ENCODE results near the gene ESR1. TPM values are rescaled to one million over a fixed set of nuclear protein-coding genes. Genes with fewer than 3 reads are reported as not detected.

The ESR1 gene
- total RNA-seq, 1 donor from 2014 or later: not detected

- no peaks in the 10 kb centered on the region for H3K4me1 Mint-ChIP-seq
- H3K4me3 Mint-ChIP-seq: no peak overlapping the region
- no peak for TF ChIP-seq CTCF (IDR thresholded peaks at IDR 0.05)
- TF ChIP-seq EZH2phosphoT487 (IDR thresholded peaks at IDR 0.05): no peak
- TF ChIP-seq EZH2 (IDR thresholded peaks at IDR 0.05): no peak
- H3K36me3 ChIP-seq: no peaks in the 10 kb centered on the region
- H3K9me3 Mint-ChIP-seq: no peaks in the 10 kb centered on the region
- H3K4me3 ChIP-seq: no peak overlapping the region
- no peaks in the 10 kb centered on the region for H3K79me2 ChIP-seq (ENCODE audit: low read depth)
- H3K9ac ChIP-seq: no peak overlapping the region
- H3K27me3 ChIP-seq: no peaks in the 10 kb centered on the region
- DNase-seq (ENCODE audit: low spot score): no peak
- no peak overlapping the region for H3K27ac Mint-ChIP-seq
- no peaks in the 10 kb centered on the region for H3F3A ChIP-seq (ENCODE audit: low read depth)
- no peaks in the 10 kb centered on the region for H3K36me3 Mint-ChIP-seq
- peaks cover 4% of the 10 kb centered on the region for H3K27me3 Mint-ChIP-seq (ENCODE audit: insufficient read depth, low read depth)
- no peak overlapping the region for H2AFZ ChIP-seq (replicated peaks)
- H3K4me2 ChIP-seq: no peak overlapping the region
- H3K27ac ChIP-seq: no peak overlapping the region
- H3K9me3 ChIP-seq (ENCODE audit: low read depth): no peaks in the 10 kb centered on the region
- H4K20me1 ChIP-seq (ENCODE audit: low read depth): no peaks in the 10 kb centered on the region
- H3K4me1 ChIP-seq: no peaks in the 10 kb centered on the region
Observed at GRCh38 chr6:151870375-151870774, 62.9 kb downstream of the ESR1 start.

DNA sequence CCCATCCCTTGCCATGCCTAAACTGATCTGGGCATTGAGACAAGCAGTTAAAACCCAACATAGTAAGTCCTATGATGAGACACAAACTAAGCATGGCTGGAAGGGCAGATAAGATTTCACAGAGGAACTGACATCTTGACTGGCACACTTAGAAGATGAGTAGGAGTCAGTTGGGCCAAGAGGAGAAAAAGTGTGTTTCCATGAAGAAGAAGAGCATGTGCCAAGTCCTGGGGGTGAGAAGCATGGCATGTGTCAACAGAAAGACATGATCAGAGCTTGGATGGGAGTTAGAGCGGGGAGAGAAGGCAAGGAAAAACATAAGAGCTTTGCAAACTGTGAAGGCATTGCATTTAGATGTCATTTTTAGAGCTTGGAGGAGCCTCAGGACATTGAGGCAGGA, 68.0 kb downstream of the ESR1 start:
- DNase-seq (ENCODE audit: low spot score): no peak
- no peaks in the 10 kb centered on the region for H3K27me3 ChIP-seq
- H3K36me3 ChIP-seq: no peaks in the 10 kb centered on the region
- no peaks in the 10 kb centered on the region for H4K20me1 ChIP-seq (ENCODE audit: low read depth)
- H3K9me3 Mint-ChIP-seq: no peaks in the 10 kb centered on the region
- H3F3A ChIP-seq (ENCODE audit: low read depth): no peaks in the 10 kb centered on the region
- TF ChIP-seq EZH2phosphoT487 (IDR thresholded peaks at IDR 0.05): no peak
- no peak for TF ChIP-seq CTCF (IDR thresholded peaks at IDR 0.05)
- no peak for TF ChIP-seq EZH2 (IDR thresholded peaks at IDR 0.05)
- no peak overlapping the region for H3K9ac ChIP-seq
- no peaks in the 10 kb centered on the region for H3K9me3 ChIP-seq (ENCODE audit: low read depth)
- no peak overlapping the region for H3K4me2 ChIP-seq
- H2AFZ ChIP-seq (replicated peaks): no peak overlapping the region
- no peaks in the 10 kb centered on the region for H3K4me1 Mint-ChIP-seq
- H3K27me3 Mint-ChIP-seq (ENCODE audit: insufficient read depth, low read depth): peaks cover 2% of the 10 kb centered on the region
- no peak overlapping the region for H3K27ac ChIP-seq
- no peaks in the 10 kb centered on the region for H3K79me2 ChIP-seq (ENCODE audit: low read depth)
- H3K4me3 ChIP-seq: no peak overlapping the region
- H3K36me3 Mint-ChIP-seq: no peaks in the 10 kb centered on the region
- H3K27ac Mint-ChIP-seq: no peak overlapping the region
- H3K4me3 Mint-ChIP-seq: no peak overlapping the region
- no peaks in the 10 kb centered on the region for H3K4me1 ChIP-seq

- no peak overlapping the region for H3K9ac ChIP-seq
- H3K4me3 ChIP-seq: no peak overlapping the region
- no peaks in the 10 kb centered on the region for H3K79me2 ChIP-seq (ENCODE audit: low read depth)
- H3K9me3 ChIP-seq (ENCODE audit: low read depth): no peaks in the 10 kb centered on the region
- no peaks in the 10 kb centered on the region for H4K20me1 ChIP-seq (ENCODE audit: low read depth)
- no peak for DNase-seq (ENCODE audit: low spot score)
- no peak overlapping the region for H3K4me3 Mint-ChIP-seq
- no peaks in the 10 kb centered on the region for H3K4me1 ChIP-seq
- H3K27ac ChIP-seq: no peak overlapping the region
- no peak overlapping the region for H2AFZ ChIP-seq (replicated peaks)
- H3K4me2 ChIP-seq: no peak overlapping the region
- no peaks in the 10 kb centered on the region for H3K4me1 Mint-ChIP-seq
- TF ChIP-seq EZH2 (IDR thresholded peaks at IDR 0.05): no peak
- no peak for TF ChIP-seq CTCF (IDR thresholded peaks at IDR 0.05)
- TF ChIP-seq EZH2phosphoT487 (IDR thresholded peaks at IDR 0.05): no peak
- H3K27me3 ChIP-seq: no peaks in the 10 kb centered on the region
- H3K27ac Mint-ChIP-seq: no peak overlapping the region
- H3K36me3 ChIP-seq: no peaks in the 10 kb centered on the region
- no peaks in the 10 kb centered on the region for H3F3A ChIP-seq (ENCODE audit: low read depth)
- H3K27me3 Mint-ChIP-seq (ENCODE audit: insufficient read depth, low read depth): peaks cover 2% of the 10 kb centered on the region
- H3K9me3 Mint-ChIP-seq: no peaks in the 10 kb centered on the region
- H3K36me3 Mint-ChIP-seq: no peaks in the 10 kb centered on the region
Observed at GRCh38 chr6:151876122-151876521, 68.6 kb downstream of the ESR1 start.
